Activated T-cell treated with anti-CD3 and anti-CD28 coated beads, Interleukin-2, amount 50 U/mL, for 72 hours (primary cell): Measurements from ENCODE around the gene TEX101. TPM values are rescaled to one million over a fixed set of nuclear protein-coding genes. Genes with fewer than 3 reads are reported as not detected.
A peak's percentile ranks its signal among the peaks of the same experiment; 100 is the strongest.

Source experiments
- ATAC-seq, 2 donors: fragments of 150-1000 bp; cut with Tn5 transposase; replicated peaks in 1 of 2; 2 replicates each; pipeline ENCODE4 v1.10.0; 2021; ENCODE audit warnings: moderate library complexity in 2 of 2, mild to moderate bottlenecking in 1 of 2
- DNase-seq, 2 donors: peaks; one replicate each; pipeline ENCODE4 v3.0.0; 2021 to 2022; ENCODE audit warnings: mixed read lengths in 1 of 2
- H3K27ac Mint-ChIP-seq: one replicate; pipeline ENCODE4 v1.8.0; 2022; ENCODE audit warnings: mild to moderate bottlenecking, moderate library complexity, mixed read lengths
- H3K27me3 Mint-ChIP-seq: one replicate; pipeline ENCODE4 v1.8.0; 2022; ENCODE audit warnings: low read depth, mixed read lengths
- H3K36me3 Mint-ChIP-seq, 2 donors: one replicate each; pipeline ENCODE4 v1.8.0; 2022; ENCODE audit warnings: mixed read lengths in 2 of 2, mild to moderate bottlenecking in 1 of 2; ENCODE audit not compliant: insufficient read depth in 2 of 2
- H3K4me1 Mint-ChIP-seq: one replicate; pipeline ENCODE4 v1.8.0; 2022; ENCODE audit warnings: low read depth, mixed read lengths
- H3K4me3 Mint-ChIP-seq, 2 donors: one replicate each; pipeline ENCODE4 v1.8.0; 2022; ENCODE audit warnings: mild to moderate bottlenecking in 2 of 2, mixed read lengths in 2 of 2, moderate library complexity in 2 of 2
- H3K9me3 Mint-ChIP-seq, 2 donors: one replicate each; pipeline ENCODE4 v1.8.0; 2022; ENCODE audit warnings: mixed read lengths in 2 of 2
- total RNA-seq, 2 donors: library from RNA; stranded (reverse); gene quantifications; one replicate each; pipeline ENCODE4 v1.2.3, GENCODE V29; 2022

The TEX101 gene
- total RNA-seq, 2 donors from 2014 or later, result not detected

DNA sequence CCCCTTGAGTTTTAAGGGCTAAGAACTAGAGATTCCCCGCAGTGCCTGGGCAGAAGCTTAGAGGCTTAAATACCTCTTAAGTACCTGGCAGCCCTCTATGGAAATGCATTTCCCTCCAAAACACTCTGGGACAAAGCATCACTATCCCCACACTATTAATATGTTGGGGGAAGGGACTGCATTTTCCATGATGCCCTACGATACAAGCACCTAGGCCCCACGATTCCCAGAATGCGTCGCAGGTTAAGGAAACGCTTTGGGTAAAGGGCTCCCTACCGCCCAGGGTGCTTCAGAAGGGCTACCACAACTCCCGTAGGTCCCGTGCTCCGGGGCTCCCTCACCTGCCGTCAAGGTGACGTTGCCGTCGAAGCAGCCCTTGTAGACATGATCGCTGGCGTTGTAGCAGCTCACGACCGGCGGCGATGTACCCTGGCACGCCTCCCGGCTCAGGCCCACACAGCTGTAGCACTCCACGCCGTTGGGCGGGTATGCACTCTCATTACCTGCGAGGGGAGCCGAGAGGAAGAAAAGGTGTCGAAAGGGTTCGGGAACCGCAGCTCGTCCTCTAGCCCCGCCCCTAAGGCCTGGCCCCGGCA, 48.2 kb downstream of the TEX101 start:
- Mint-ChIP-seq H3K4me1 (peaks cover 53% of the 10 kb centered on the region), H3K27ac (no peak overlapping the region), H3K27me3 (no peaks in the 10 kb centered on the region), H3K9me3 (no peaks in the 10 kb centered on the region), H3K4me3 (peak overlapping the region; percentile 94 to 96), H3K36me3 (no peaks in the 10 kb centered on the region)
- ATAC-seq, result no peak
- no peak for DNase-seq

DNA sequence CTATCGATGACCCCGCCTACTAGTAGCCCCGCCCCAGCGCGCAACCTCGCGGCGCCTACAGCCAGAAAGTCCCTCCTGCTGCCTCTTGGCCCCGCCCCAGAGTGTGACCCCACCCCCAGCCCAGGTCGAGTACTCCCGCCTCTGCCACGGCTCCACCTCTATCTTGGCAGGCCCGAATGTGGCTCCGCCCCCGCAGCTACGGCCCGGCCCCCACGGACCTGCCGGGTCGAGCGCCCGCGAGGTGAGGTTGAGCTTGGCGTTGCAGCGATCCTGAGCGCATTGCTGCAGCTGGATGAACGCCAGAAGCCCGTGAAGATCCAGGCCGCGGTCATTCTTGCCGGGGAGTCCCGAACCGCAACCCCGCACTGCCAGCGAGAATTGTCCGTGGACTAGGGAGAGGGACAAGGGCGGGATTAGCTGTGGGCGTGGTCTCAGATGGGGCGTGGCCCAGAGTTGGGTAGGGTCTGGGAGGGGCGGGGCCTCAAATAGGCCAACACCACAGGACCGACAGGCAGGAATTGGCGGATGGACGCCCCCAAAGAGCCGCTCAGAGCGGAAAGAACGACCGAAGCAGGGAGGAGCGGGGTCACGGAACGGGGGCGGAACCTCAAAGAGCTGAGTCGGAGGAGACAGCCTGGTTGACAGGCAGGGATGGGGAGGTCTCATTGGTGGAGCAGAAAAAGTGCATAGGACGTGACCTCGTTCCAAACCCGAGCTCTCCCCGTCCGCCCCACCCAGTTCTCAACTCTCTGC, 48.9 kb downstream of the TEX101 start:
- DNase-seq, result peak; percentile 99
- Mint-ChIP-seq H3K27me3 (no peaks in the 10 kb centered on the region), H3K27ac (peak overlapping the region; percentile 72), H3K4me1 (peaks cover 59% of the 10 kb centered on the region), H3K4me3 (peak overlapping the region; percentile 94 to 96), H3K9me3 (no peaks in the 10 kb centered on the region), H3K36me3 (no peaks in the 10 kb centered on the region)
- peak; percentile 87 to 88 for ATAC-seq

DNA sequence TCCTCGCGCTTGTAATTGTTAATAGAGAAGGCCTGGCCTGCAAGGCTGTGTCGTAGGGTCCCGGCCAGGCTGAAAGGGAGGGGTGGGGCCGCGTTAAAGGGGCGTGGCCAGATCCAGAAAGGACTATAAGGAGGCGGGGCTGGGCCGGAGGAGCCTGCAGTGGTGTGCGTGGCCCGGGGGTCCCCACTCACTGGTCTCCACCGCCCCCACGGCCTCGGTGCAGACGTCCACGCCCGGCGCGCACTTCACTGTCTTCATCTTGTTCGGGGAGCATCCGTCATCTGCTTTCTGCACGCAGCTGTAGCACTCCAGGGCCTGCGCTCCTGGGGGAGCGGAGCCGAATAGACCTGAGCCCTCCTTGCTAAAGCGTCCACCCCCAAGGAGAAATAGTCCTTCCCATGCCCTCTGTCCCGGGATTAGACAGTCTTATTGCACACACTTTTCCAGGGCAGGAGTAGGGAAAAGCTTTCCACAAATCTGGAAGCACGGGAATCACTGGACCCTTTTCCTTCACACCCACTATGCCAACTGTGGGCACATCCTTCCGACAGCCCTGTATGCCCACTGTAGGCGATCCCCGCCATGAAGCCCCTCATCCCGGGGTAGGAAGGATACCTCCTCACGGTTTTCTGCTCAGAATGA, 49.6 kb downstream of the TEX101 start:
- H3K27ac Mint-ChIP-seq, result peak overlapping the region; percentile 72

DNA sequence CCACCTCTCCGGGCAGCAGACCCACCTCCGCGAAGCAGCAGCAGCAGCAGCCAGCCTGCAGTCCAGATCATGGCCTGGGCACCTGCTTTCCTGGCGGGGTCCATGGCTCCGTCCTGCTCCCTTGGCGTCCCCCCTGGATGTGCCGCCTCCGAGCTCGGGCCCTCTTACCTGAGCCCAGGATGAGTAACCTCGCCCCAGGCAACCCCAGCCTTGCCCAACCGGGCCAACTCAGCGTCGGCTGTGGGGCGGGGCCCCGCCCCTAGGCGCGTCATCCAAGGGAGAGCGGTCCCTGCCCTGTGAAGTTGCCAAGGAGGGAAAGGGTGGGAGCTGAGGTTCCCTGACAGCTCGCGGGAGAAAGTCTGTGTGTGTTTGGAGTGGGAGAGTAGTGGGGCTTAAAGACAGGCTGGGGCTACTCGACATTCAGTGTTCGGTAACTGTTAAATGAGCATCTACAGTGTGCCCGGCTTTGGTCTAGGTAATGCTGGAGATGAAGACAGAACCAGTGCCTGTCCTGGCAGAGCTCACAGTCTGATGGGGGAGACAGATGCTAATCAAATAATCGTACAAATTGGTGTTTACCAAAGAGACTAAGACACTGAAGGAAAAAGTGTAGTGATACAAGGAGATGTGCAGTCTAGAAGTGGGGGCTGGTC, 50.9 kb downstream of the TEX101 start, which contains the start of gene LYPD3:
TSS of gene LYPD3 (minus strand) at position 141 of the 653 bp plus-strand sequence. CDS start at position 104, 37 bp downstream.
- Mint-ChIP-seq H3K4me3 (peak within 1 kb of the TSS; percentile 94 to 96), H3K36me3 (no peaks in the 10 kb centered on the region), H3K4me1 (peaks cover 79% of the 10 kb centered on the region), H3K9me3 (no peaks in the 10 kb centered on the region), H3K27ac (peak within 1 kb of the TSS; percentile 32), H3K27me3 (no peaks in the 10 kb centered on the region)
- no peak for ATAC-seq
- peak in 1 of 2 donors; percentile 22 for DNase-seq

More for the DNA sequence above, 49.6 kb downstream of the TEX101 start:
- H3K36me3 Mint-ChIP-seq, result no peaks in the 10 kb centered on the region
- H3K4me3 Mint-ChIP-seq, result peak overlapping the region; percentile 94 to 96
- no peaks in the 10 kb centered on the region for H3K9me3 Mint-ChIP-seq
- DNase-seq (peak in 1 of 2 donors; percentile 82), ATAC-seq (peak; percentile 41 to 56)
- H3K4me1 Mint-ChIP-seq, result peaks cover 66% of the 10 kb centered on the region
- no peaks in the 10 kb centered on the region for H3K27me3 Mint-ChIP-seq

DNA sequence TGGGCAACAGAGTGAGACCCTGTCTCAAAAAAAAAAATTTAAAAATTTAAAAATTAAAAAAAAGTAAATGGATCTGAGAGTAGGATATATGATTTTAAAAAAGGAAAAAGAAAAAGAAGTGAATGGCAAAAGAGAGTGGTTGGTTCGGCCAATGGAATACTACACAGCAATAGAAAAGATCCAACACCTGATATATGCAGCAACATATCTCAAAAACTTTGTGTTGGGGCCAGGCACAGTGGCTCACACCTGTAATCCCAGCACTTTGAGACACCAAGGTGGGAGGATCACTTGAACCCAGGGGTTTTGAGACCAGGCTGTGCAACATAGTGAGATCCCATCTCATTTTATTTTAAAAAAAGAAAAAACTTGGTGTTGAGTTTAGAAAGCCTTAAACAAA, 52.1 kb downstream of the TEX101 start:
- DNase-seq (no peak), ATAC-seq (no peak)
- no peaks in the 10 kb centered on the region for H3K36me3 Mint-ChIP-seq
- no peaks in the 10 kb centered on the region for H3K9me3 Mint-ChIP-seq
- no peak overlapping the region for H3K27ac Mint-ChIP-seq
- H3K4me3 Mint-ChIP-seq, result no peak overlapping the region
- H3K27me3 Mint-ChIP-seq, result no peaks in the 10 kb centered on the region
- peaks cover 79% of the 10 kb centered on the region for H3K4me1 Mint-ChIP-seq

DNA sequence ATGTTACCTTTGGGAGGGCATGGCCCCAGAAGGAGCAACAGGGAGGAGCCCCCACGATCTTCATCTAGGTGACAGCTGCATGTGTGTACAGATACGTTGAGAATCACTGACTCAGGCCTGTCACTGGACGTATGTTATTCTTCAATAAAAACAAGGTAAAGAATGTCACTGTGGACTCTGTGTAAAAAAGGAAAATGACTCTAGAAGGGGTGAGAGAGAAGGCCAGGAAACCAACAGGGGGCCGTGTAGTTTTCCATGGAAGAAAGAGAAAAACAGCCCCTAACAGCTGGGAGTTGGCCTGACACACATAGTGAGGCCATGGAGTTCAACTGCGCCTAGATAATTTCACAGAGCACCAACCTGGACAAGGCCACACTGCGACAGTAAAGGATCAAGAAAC, 52.6 kb downstream of the TEX101 start:
- H3K27ac Mint-ChIP-seq, result peak overlapping the region; percentile 6
- no peaks in the 10 kb centered on the region for H3K9me3 Mint-ChIP-seq
- no peaks in the 10 kb centered on the region for H3K36me3 Mint-ChIP-seq
- no peak for ATAC-seq
- no peak for DNase-seq
- no peaks in the 10 kb centered on the region for H3K27me3 Mint-ChIP-seq
- H3K4me1 Mint-ChIP-seq, result peaks cover 74% of the 10 kb centered on the region
- H3K4me3 Mint-ChIP-seq, result no peak overlapping the region

DNA sequence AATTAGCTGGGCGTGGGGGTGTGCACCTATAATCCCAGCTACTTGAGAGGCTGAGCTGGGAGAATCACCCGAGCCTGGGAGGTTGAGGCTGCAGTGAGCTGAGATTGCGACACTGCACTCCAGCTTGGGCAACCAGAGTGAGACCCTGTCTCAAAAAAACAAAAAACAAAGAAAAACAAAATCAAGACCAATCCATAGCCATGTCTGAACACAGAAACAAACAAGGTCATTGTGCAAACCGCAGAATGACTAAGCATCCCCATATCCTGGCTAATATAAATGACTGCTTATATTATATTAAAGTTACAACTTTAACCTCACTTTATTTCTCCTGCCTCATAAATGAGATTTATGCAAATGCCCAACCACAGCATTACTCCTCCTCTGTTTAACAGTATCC, 53.0 kb downstream of the TEX101 start:
- Mint-ChIP-seq H3K27ac (no peak overlapping the region), H3K27me3 (no peaks in the 10 kb centered on the region), H3K4me1 (peaks cover 71% of the 10 kb centered on the region), H3K36me3 (no peaks in the 10 kb centered on the region), H3K4me3 (no peak overlapping the region), H3K9me3 (no peaks in the 10 kb centered on the region)
- no peak for ATAC-seq
- DNase-seq, result no peak

Other genes with a start within 250 kb of the TEX101 start
- not detected for gene PSG5, start 228.4 kb upstream of the TEX101 start, total RNA-seq
- gene PSG4, start 209.3 kb upstream of the TEX101 start, total RNA-seq, result not detected
- gene PSG9, start 145.4 kb upstream of the TEX101 start, total RNA-seq, result not detected
- not detected for gene CD177, start 61.2 kb upstream of the TEX101 start, total RNA-seq
- gene LYPD3, start 50.7 kb downstream of the TEX101 start, total RNA-seq, result 1 to 10 TPM; 3.1 to 4.1 TPM
- gene PHLDB3, start 89.9 kb downstream of the TEX101 start, total RNA-seq, result 10 to 100 TPM; 22.4 to 26.1 TPM
- 100 to 1,000 TPM; 101 to 125 TPM for gene ETHE1, start 112.3 kb downstream of the TEX101 start, total RNA-seq
- 1 to 10 TPM; 3.2 to 4.3 TPM for gene ZNF575, start 118.3 kb downstream of the TEX101 start, total RNA-seq
- 10 to 100 TPM; 58.4 to 66.7 TPM for gene XRCC1, start 160.6 kb downstream of the TEX101 start, total RNA-seq
- 10 to 100 TPM in 1 of 2 donors, 1 to 10 TPM in 1; 8.9 to 18.1 TPM for gene PINLYP, start 160.9 kb downstream of the TEX101 start, total RNA-seq
- 10 to 100 TPM; 13.6 to 16.6 TPM for gene IRGQ, start 181.2 kb downstream of the TEX101 start, total RNA-seq
- gene ZNF576, start 181.7 kb downstream of the TEX101 start, total RNA-seq, result 10 to 100 TPM; 10.0 to 11.8 TPM
- 1 to 10 TPM; 1.1 to 1.7 TPM for gene SRRM5, start 197.2 kb downstream of the TEX101 start, total RNA-seq
- gene ZNF428, start 204.7 kb downstream of the TEX101 start, total RNA-seq, result 10 to 100 TPM; 17.2 to 25.6 TPM
- gene CADM4, start 225.0 kb downstream of the TEX101 start, total RNA-seq, result under 1 TPM; 0.28 to 0.74 TPM